H1 (cell line): ENCODE data around the gene SNX25. TPM values are rescaled to one million over a fixed set of nuclear protein-coding genes. Genes with fewer than 3 reads are reported as not detected.

Experiments used
- CTCF ChIA-PET: fragments of 300-600 bp; sonication (Branson Sonifier 250); formaldehyde crosslinking; loops from one replicate; lab custom pipeline; 2021; ENCODE audit not compliant: partially characterized antibody; lab: Charles Lee
- POLR2A ChIA-PET: fragments of 300-600 bp; sonication (Branson Sonifier 250); formaldehyde crosslinking; loops from one replicate; lab custom pipeline; 2021; ENCODE audit warnings: inconsistent platforms; ENCODE audit not compliant: partially characterized antibody; lab: Charles Lee
- DNase-seq, 2 experiments: peaks; one replicate each; pipeline versions ENCODE4 v3.0.0 to v3.0.0-alpha.2; 2010 to 2022; ENCODE audit warnings: low spot score in 2 of 2, low read depth in 1 of 2, mixed read lengths in 1 of 2
- FAIRE-seq: peaks from 2 replicates; lab custom pipeline; 2011; peaks lifted over from hg19 to GRCh38; lab: Jason Lieb, UNC
- H2AFZ ChIP-seq: 2 replicates; pipeline ENCODE4 v1.8.1; 2012; ENCODE audit warnings: low read length, inconsistent platforms
- H2AK5ac ChIP-seq: 2 replicates; pipeline ENCODE4 v1.6.1; 2013; ENCODE audit warnings: low read depth, low read length
- H2BK120ac ChIP-seq: replicated peaks from 2 replicates; pipeline ENCODE3; 2013; ENCODE audit warnings: low read depth, low read length, inconsistent platforms
- H2BK12ac ChIP-seq: 2 replicates; pipeline ENCODE4 v1.6.1; 2013; ENCODE audit warnings: low read depth, low read length
- H2BK15ac ChIP-seq: 2 replicates; pipeline ENCODE4 v1.6.1; 2013; ENCODE audit warnings: low read length
- H2BK20ac ChIP-seq: 2 replicates; pipeline ENCODE4 v1.6.1; 2013; ENCODE audit warnings: low read length
- H2BK5ac ChIP-seq: 2 replicates; pipeline ENCODE4 v1.6.1; 2013; ENCODE audit warnings: low read depth, low read length
- H3K14ac ChIP-seq: 2 replicates; pipeline ENCODE4 v1.6.1; 2013; ENCODE audit warnings: inconsistent platforms; ENCODE audit not compliant: insufficient read length
- H3K18ac ChIP-seq: 2 replicates; pipeline ENCODE4 v1.6.1; 2013; ENCODE audit warnings: low read length; ENCODE audit errors: extremely low read depth
- H3K23ac ChIP-seq: 2 replicates; pipeline ENCODE4 v1.6.1; 2013; ENCODE audit warnings: inconsistent platforms; ENCODE audit not compliant: insufficient read length
- H3K23me2 ChIP-seq: 2 replicates; pipeline ENCODE4 v1.6.1; 2013; ENCODE audit warnings: low read depth, low read length
- H3K27ac ChIP-seq: 2 replicates; pipeline ENCODE4 v1.6.1; 2011; ENCODE audit warnings: low read depth, low read length, inconsistent platforms
- H3K27me3 ChIP-seq, 4 experiments: replicated peaks in 1 of 4; 1 replicate in 1 of 4; 2 replicates in 3 of 4; pipeline versions ENCODE4 v1.6.1 to v1.8.1; 2011 to 2013; ENCODE audit warnings: low read length in 3 of 4, mild to moderate bottlenecking in 3 of 4, inconsistent platforms in 2 of 4, mixed read lengths in 2 of 4, moderate library complexity in 1 of 4; ENCODE audit not compliant: control insufficient read depth in 3 of 4, insufficient read depth in 3 of 4; ENCODE audit errors: extremely low read depth in 1 of 4
- H3K36me3 ChIP-seq, 4 experiments: 2 replicates each; pipeline versions ENCODE4 v1.6.1 to v1.8.1; 2011 to 2013; ENCODE audit warnings: mild to moderate bottlenecking in 4 of 4, low read length in 3 of 4, moderate library complexity in 2 of 4, control low read depth in 1 of 4, inconsistent platforms in 1 of 4; ENCODE audit not compliant: insufficient read depth in 4 of 4, control insufficient read depth in 2 of 4
- H3K4ac ChIP-seq: replicated peaks from 2 replicates; pipeline ENCODE3; 2013; ENCODE audit warnings: low read length, low read depth, mixed read lengths, inconsistent platforms; ENCODE audit not compliant: insufficient read length
- H3K4me1 ChIP-seq, 4 experiments: replicated peaks in 1 of 4; 1 replicate in 1 of 4; 2 replicates in 3 of 4; pipeline versions ENCODE4 v1.6.1 to v1.8.1; 2011 to 2013; ENCODE audit warnings: low read length in 3 of 4, inconsistent platforms in 2 of 4, mixed read lengths in 1 of 4; ENCODE audit not compliant: insufficient read depth in 4 of 4, control insufficient read depth in 3 of 4
- H3K4me2 ChIP-seq, 2 experiments: 2 replicates each; pipeline versions ENCODE4 v1.6.1 to v1.8.1; 2011 to 2013; ENCODE audit warnings: low read depth in 2 of 2, low read length in 2 of 2, control low read depth in 1 of 2, inconsistent platforms in 1 of 2, mild to moderate bottlenecking in 1 of 2; ENCODE audit not compliant: insufficient read depth in 1 of 2
- H3K4me3 ChIP-seq, 4 experiments: fragments of 200-600, 300-600 bp in 1 of 4; sonication (generic), shearing (Covaris generic), sonication (Bioruptor Twin) in 1 of 4; 2 replicates each; pipeline versions ENCODE4 v1.5.1 to v1.8.1; 2011 to 2016; ENCODE audit warnings: low read length in 4 of 4, low read depth in 3 of 4, control low read depth in 2 of 4, inconsistent platforms in 2 of 4, mild to moderate bottlenecking in 2 of 4, mixed read lengths in 1 of 4, moderate library complexity in 1 of 4; ENCODE audit not compliant: insufficient read depth in 2 of 4; ENCODE audit errors: extremely low read depth in 1 of 4
- H3K56ac ChIP-seq: replicated peaks from 2 replicates; pipeline ENCODE3; 2013; ENCODE audit warnings: low read depth, mild to moderate bottlenecking, mixed read lengths, low read length, inconsistent platforms; ENCODE audit not compliant: insufficient read length
- H3K79me1 ChIP-seq: 2 replicates; pipeline ENCODE4 v1.6.1; 2013; ENCODE audit warnings: low read depth, low read length, control low read depth
- H3K79me2 ChIP-seq, 2 experiments: 2 replicates each; pipeline versions ENCODE4 v1.6.1 to v1.8.1; 2012 to 2013; ENCODE audit warnings: low read length in 2 of 2, mild to moderate bottlenecking in 2 of 2, inconsistent platforms in 1 of 2; ENCODE audit not compliant: insufficient read depth in 2 of 2, control insufficient read depth in 1 of 2
- H3K9ac ChIP-seq, 4 experiments: replicated peaks in 1 of 4; 1 replicate in 1 of 4; 2 replicates in 3 of 4; pipeline versions ENCODE4 v1.6.1 to v1.8.1; 2011 to 2013; ENCODE audit warnings: low read depth in 3 of 4, low read length in 3 of 4, control low read depth in 2 of 4, mild to moderate bottlenecking in 2 of 4, moderate library complexity in 2 of 4, inconsistent platforms in 1 of 4; ENCODE audit errors: extremely low read depth in 1 of 4
- H3K9me3 ChIP-seq, 2 experiments: 2 replicates each; pipeline versions ENCODE4 v1.6.1 to v1.8.1; 2012 to 2013; ENCODE audit warnings: mild to moderate bottlenecking in 2 of 2, moderate library complexity in 2 of 2, control low read depth in 1 of 2, inconsistent platforms in 1 of 2, low read depth in 1 of 2, low read length in 1 of 2, mixed read lengths in 1 of 2; ENCODE audit not compliant: insufficient read depth in 2 of 2
- H4K20me1 ChIP-seq, 2 experiments: replicated peaks in 1 of 2; 2 replicates each; pipeline versions ENCODE3 to v1.8.1; 2011 to 2013; ENCODE audit warnings: inconsistent platforms in 2 of 2, low read length in 2 of 2, mild to moderate bottlenecking in 1 of 2; ENCODE audit not compliant: insufficient read depth in 2 of 2, control insufficient read depth in 1 of 2
- H4K5ac ChIP-seq: 2 replicates; pipeline ENCODE4 v1.6.1; 2013; ENCODE audit warnings: low read length, low read depth, mixed read lengths, inconsistent platforms; ENCODE audit not compliant: insufficient read length
- H4K8ac ChIP-seq: 2 replicates; pipeline ENCODE4 v1.8.0; 2013; ENCODE audit warnings: mild to moderate bottlenecking, moderate library complexity, low read length, inconsistent platforms; ENCODE audit not compliant: insufficient read depth; ENCODE audit errors: extremely low read depth
- H4K91ac ChIP-seq: replicated peaks from 2 replicates; pipeline ENCODE3; 2013; ENCODE audit warnings: low read length, mixed read lengths, inconsistent platforms; ENCODE audit not compliant: insufficient read length
- ASH2L ChIP-seq: fragments of 200-600, 300-600 bp; sonication (generic); IDR thresholded peaks from one replicate; pipeline ENCODE4 v1.7.1; 2017; ENCODE audit warnings: low read length
- CHD2 ChIP-seq: IDR thresholded peaks from 2 replicates; pipeline ENCODE4 v1.6.1; 2012; ENCODE audit warnings: low read length, improper control_type of control experiment
- PHF8 ChIP-seq: fragments of 200-600 bp; sonication (generic); conservative IDR thresholded peaks from 2 replicates; pipeline ENCODE4 v1.7.1; 2012; ENCODE audit warnings: low read depth, mild to moderate bottlenecking, inconsistent platforms, low read length, moderate library complexity
- POLR2A ChIP-seq, 2 experiments: IDR thresholded peaks; 1 replicate in 1 of 2; 2 replicates in 1 of 2; pipeline ENCODE4 v1.6.1; 2011; ENCODE audit warnings: low read depth in 2 of 2, low read length in 2 of 2, mild to moderate bottlenecking in 2 of 2; ENCODE audit errors: control extremely low read depth in 1 of 2
- SIRT6 ChIP-seq: IDR thresholded peaks from one replicate; pipeline ENCODE4 v1.7.1; 2012; ENCODE audit warnings: low read length, inconsistent platforms
- SIX5 ChIP-seq: IDR thresholded peaks from 2 replicates; pipeline ENCODE4 v1.6.1; 2011; ENCODE audit warnings: mild to moderate bottlenecking, low read depth, low read length
- SP1 ChIP-seq: IDR thresholded peaks from 2 replicates; pipeline ENCODE4 v1.6.1; 2011; ENCODE audit warnings: low read depth, low read length
- TAF1 ChIP-seq: IDR thresholded peaks from 2 replicates; pipeline ENCODE4 v1.6.1; 2011; ENCODE audit warnings: mild to moderate bottlenecking, low read depth, low read length
- TAF7 ChIP-seq: optimal IDR thresholded peaks from 2 replicates; pipeline ENCODE3; 2011; ENCODE audit warnings: low read depth, mild to moderate bottlenecking, inconsistent platforms, low read length, moderate library complexity, borderline replicate concordance
- TBP ChIP-seq: IDR thresholded peaks from 2 replicates; pipeline ENCODE4 v1.6.1; 2011; ENCODE audit warnings: low read depth, low read length, improper control_type of control experiment
- polyA plus RNA-seq, 7 experiments: library from polyadenylated mRNA; depleted of rRNA in 3 of 7; stranded (reverse) in 5 of 7; unstranded in 2 of 7; fragments of >200 nt in 5 of 7; fragments of 200-250 nt in 2 of 7; gene quantifications; 1 replicate in 5 of 7; 2 replicates in 1 of 7; 4 replicates in 1 of 7; pipeline versions ENCODE4 v1.2.1 to v1.2.3, GENCODE V29; 2011 to 2013; ENCODE audit warnings: missing spikeins in 2 of 7, mixed read lengths in 2 of 7
- total RNA-seq: library from RNA; stranded (reverse); fragmentation: NEBNext Ultra II Directional; extraction: Animal tissue kit (Norgen Biotek cat#: 25700); gene quantifications from 2 replicates; pipeline ENCODE4 v1.2.1, GENCODE V29; 2021

The SNX25 gene
- total and polyA plus RNA-seq, 2 of the 8 experiments (the other 6 are each of a cell fraction or from before 2014, with no cell fraction given), result 5.4 to 19.9 TPM

DNA sequence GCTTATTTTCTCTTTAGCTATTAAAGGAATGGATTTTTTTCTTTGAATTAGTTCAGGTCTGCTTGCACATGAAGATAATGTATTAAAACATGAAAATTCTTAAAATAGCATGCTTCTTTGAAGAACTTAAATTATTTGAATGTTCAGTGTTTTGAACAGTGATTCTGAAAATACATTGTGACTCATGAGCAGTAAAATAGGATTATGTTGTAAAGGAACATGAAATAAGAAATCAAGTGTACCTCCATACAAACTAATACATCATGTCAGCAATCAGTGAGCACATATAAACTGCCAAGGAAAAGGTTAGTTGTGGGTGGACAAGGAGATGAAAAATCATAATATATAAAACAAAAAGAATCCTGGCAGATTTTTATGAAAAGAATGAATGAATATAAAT, 66.1 kb downstream of the SNX25 start:
- Histone ChIP-seq H2AFZ (no peak overlapping the region), H2BK5ac (no peak overlapping the region), H3K79me1 (no peaks in the 10 kb centered on the region), H2AK5ac (no peak overlapping the region), H3K36me3 (no peaks in the 10 kb centered on the region), H3K4me1 (peaks cover 0 to 7% (median 2%) of the 10 kb centered on the region in 4 experiments; a peak in 3 of 7 replicates), H3K9ac (no peak overlapping the region), H3K23ac (no peak overlapping the region), H3K56ac (no peak overlapping the region), H3K4me3 (no peak overlapping the region), H3K4me2 (no peak overlapping the region), H2BK20ac (no peak overlapping the region), H3K9me3 (no peaks in the 10 kb centered on the region), H4K20me1 (no peaks in the 10 kb centered on the region), H3K18ac (no peak overlapping the region), H3K27me3 (no peaks in the 10 kb centered on the region), H3K4ac (no peak overlapping the region), H3K79me2 (no peaks in the 10 kb centered on the region), H2BK15ac (no peak overlapping the region), H2BK12ac (no peak overlapping the region), H3K27ac (no peak overlapping the region), H4K91ac (no peak overlapping the region), H4K5ac (no peak overlapping the region), H3K14ac (no peak overlapping the region), H2BK120ac (no peak overlapping the region), H4K8ac (no peak overlapping the region), H3K23me2 (no peaks in the 10 kb centered on the region)
- TF ChIP-seq POLR2A (IDR thresholded peaks at IDR 0.05; ENCODE audit: control extremely low read depth in 1 of 2, low read depth in 2 of 2, low read length in 2 of 2), result no peak
- no peak for TF ChIP-seq CHD2
- no peak for TF ChIP-seq TAF1
- TF ChIP-seq TAF7, result no peak
- no peak for TF ChIP-seq ASH2L
- TF ChIP-seq SP1, result no peak
- TF ChIP-seq SIRT6, result no peak
- no peak for TF ChIP-seq SIX5
- TF ChIP-seq TBP, result no peak
- no peak for TF ChIP-seq PHF8
- no peak for FAIRE-seq
- no peak for DNase-seq
- ChIA-PET CTCF (interaction anchor here (1.0 to 1.4 kb wide), 2 partner anchors 8 to 48 kb away, joined by 3 to 4 read pairs; no protein-coding TSS in a partner anchor), POLR2A (no interaction called here)
